Measurements from ENCODE around the gene ELOVL7. TPM values are rescaled to one million over a fixed set of nuclear protein-coding genes. Genes with fewer than 3 reads are reported as not detected.
"Not testable (repeated sequence)": the region's sequence is repeated elsewhere in the genome, so short reads cannot be mapped to it uniquely, and the experiment has no call there.

ELOVL7 gene
- total RNA-seq = not detected

DNA sequence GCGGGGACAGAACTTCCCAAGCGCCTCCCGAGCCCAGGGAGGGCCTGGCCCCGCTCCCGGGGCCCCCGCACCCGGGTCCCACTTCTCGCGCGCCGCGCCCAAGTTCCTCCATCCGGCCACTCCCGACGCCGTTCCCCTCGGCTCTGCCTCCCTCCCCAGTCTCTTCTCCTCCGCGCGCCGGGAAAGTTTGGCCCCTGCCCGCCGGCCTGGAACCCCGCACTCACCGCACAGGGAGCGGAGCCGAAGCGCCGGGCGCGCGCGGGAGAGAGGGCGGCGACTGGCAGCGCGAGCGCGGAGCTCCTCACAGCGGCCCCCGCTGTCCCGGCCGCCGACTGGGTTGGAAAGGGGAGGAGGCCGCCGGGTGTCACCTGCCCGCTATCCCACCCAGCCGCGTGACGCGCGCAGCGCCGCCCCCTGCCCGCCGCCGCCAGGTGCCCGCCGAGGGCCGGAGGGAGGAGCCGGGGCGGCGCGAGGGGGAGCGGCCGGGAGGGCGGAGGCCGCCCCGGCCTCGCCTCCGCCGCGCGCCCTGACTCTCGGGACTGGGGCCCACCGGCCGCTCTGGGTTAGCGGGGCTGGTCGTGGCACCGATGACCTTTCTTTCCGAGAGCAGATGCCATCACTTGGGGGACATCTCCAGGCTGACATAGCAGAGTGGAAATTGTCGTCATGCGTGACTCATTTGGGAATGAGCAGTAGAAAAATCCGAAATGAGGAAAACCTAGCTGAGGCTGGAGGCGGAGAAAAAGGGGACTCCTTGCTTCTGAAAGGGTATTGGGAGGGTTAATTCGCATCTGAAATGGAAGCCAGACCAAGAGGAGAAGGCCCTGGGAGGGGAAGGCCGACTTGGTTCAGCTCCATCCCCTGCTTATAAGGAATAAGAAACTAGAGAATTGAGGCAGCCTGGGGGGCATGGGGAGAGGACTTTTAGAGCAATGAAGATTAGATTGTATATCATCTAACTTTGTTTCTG, at the start of gene ELOVL7:
TSS of gene ELOVL7 (minus strand) at position 334 of the 970 bp plus-strand sequence. CDS start 56,872 bp downstream, outside the sequence.
- no peak for DNase-seq

DNA sequence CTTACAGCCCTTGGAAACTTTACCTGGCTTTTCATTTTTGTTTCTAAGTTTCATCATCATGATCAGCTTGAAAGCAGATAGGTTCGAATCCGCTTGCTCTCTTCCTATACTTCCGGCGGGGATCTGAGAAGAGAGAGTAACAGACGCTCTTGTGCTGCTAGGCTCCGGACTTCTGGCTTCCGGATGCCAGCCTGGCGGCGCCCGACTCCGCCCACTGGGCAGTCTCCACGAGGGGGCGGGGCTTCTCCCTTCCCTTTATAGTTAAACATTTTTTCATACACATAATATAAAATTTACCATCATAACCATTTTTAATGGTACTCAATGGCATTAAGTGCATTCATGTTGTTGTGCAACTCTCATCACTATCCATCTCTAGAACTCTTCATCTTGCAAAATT, 49.5 kb upstream of the ELOVL7 start:
- no peak for DNase-seq

DNA sequence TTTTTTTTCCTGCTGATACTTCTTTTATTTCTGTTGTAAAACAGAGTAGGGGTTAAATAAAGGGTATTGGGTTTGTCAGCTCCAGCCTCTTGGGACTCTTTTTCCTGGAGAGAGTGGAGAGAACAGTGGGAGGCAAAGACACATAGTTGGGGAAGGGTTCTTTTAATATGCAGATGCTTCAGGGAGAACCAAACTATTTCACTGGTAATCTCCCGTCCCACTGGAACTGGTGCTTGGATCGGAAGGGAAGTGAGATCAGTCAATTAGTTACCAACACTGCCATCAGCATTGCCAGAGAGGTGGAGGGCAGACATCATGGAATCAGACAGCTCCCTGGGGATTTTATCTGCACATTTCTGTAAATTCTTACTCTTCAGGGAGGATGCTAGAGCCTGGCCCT, 47.6 kb upstream of the ELOVL7 start:
- no peak for DNase-seq

DNA sequence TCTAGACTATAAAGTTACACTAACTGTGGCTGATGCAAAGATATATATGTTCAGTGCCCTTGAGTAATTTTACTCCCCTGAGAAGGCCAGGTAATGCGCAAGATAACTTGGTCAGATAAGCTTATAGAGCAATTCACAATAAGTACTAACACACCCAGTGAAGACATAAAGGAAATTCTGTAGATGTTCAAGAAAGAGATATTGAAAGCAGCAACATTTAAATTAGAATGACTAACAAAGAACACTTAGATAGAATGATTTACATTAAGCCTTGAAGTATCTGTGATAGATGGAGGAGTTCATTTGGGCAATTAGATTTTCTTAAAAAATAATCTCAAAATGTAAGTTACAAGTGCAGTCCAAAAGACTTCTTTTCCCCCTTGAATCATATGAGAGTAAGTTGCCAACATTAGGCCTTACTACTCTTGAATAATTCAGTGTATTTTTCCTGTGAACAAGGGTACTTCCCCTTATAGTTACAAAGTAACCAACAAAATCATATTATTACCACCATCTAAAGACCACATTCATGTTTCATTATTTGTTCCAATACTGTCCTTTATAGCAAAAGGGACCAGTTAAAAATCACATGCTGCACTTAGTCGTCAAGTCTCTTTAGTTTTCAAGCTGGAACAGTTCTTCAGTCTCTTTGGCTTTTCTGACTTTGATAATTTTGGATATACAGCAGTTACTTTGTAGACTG, 44.4 kb upstream of the ELOVL7 start:
- no peak for DNase-seq

DNA sequence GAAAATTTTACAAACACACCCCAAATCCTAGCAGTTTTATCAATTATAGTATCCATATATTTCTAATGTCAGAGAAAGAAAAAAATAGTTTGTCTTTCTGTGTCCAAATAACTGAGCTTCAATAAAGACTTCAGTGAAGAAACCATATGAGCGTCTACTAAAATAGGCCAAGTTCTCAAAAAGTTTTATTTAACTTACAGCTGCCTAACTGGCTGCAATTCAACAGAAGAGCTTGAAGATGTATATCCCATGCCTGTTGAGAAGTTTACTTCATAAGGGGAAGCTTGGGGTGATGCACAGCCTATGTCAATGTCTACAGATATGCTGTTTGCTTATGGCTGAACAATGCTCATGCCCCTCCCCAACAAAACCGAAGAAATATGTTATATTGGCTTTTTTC, 43.7 kb upstream of the ELOVL7 start:
- no peak for DNase-seq

DNA sequence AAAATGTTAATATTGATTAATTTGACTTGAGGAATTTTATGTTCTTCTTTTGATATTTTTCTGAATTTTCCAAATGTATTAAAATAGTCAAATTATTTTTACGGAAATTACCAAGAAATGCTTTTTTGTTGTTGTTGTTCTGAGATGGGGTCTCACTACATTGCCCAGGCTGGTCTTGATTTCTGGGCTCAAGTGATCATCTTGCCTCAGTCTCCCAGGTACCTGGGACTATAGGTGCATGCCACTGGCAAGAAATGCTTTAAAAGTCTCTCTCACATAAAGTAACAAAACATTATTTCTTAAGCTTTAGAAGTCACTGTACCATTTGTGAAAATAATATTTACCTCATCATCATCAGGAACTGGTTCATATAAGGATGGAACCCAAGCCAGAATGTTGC, 43.0 kb upstream of the ELOVL7 start:
- DNase-seq = no peak

DNA sequence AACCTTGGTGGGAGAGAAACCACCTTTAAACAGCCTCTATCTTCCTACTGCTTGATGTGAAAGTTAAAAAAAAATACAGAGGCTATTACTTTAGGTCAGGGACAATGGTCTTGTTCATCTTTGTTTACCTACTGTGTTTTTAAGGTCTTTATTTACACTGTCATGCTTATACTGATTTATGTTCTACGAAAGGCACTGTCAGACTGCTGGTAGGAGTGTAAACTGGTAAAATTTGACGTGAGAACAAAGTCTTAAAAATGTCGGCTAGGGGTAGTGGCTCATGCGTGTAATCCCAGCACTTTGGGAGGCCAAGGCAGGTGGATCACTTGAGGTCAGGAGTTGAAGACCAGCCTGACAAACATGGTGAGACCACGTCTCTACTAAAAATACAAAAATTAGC, 42.1 kb upstream of the ELOVL7 start:
- no peak for DNase-seq

DNA sequence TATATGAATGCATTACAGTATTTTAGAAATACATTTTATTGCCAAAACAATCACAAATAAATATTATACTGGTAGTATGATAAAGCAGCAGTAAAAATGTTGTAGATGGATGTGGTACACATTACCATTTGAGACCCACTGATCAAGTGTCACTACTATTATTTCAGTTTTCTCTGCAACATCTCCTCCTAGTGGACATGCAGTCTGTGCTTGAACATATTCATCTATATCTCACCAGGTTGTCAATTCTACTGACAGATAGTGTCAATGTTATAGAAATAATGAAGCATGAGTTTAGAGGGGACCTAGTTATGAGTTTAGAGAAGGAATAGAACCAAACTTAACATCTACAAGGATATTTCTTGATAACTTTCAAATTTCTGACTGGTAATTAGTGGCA, 39.2 kb upstream of the ELOVL7 start:
- DNase-seq = no peak

DNA sequence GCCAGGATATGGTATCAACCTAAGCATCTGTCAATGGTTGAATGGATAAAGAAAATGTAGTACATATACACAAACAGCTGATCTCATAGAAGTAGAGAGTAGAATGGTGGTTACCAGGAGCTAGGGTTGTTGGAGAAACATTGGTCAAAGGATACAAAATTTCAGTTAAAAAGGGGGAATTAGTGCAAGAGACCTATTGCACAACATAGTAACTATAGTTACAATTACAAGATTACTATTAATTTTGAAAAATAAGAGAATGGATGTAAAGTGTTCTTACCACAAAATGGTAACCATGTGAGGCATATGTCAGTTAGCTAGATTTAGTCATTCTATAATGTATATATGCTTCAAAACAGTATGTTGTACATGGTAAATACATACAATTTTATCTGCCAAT, 28.8 kb upstream of the ELOVL7 start:
- no peak for DNase-seq

DNA sequence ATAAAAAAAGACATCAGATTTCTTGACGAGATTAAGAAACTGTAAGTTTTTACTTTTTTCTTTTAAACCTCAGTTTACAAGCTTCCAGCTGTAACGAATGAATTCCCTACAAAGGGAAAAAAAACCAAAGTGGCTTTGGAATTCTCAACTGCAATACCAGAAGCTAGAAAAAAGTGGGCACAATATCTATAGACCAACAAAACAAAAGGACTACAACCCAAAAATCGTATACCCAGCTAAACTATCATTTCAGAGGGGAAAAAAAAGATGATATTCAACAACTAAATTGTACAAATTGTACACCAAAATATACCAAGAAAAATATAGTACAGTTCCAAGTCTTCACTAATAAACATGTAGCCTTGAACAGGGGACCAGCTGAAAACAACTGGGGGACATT, 26.8 kb upstream of the ELOVL7 start:
- DNase-seq = no peak

DNA sequence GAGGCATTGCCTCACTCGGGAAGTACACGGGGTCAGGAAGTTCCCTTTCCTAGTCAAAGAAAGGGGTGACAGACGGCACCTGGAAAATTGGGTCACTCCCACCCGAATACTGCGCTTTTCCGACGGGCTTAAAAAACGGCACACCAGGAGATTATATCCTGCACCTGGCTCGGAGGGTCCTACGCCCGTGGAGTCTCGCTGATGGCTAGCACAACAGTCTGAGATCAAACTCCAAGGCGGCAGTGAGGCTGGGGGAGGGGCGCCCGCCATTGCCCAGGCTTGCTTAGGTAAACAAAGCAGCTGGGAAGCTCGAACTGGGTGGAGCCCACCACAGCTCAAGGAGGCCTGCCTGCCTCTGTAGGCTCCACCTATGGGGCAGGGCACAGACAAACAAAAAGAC, 16.5 kb upstream of the ELOVL7 start:
- not testable (repeated sequence) for DNase-seq

DNA sequence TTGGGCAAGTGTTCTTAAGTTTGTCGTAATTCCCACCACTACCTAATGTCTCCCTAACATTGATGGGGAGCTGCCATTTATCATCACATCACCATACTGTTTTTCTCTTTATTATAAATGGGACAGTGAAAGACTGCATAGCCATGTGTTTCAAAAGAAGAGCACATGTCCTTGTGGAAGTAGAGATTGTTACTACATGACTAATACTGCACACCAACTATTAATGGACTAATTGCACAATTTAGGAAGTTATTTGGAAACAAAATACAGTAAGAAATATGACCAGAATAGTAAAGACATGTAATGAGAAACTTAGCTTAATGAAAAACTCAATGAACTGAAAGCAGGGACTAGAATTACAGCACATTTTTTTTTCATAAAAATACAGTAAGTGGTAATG, 12.0 kb upstream of the ELOVL7 start:
- DNase-seq = no peak

DNA sequence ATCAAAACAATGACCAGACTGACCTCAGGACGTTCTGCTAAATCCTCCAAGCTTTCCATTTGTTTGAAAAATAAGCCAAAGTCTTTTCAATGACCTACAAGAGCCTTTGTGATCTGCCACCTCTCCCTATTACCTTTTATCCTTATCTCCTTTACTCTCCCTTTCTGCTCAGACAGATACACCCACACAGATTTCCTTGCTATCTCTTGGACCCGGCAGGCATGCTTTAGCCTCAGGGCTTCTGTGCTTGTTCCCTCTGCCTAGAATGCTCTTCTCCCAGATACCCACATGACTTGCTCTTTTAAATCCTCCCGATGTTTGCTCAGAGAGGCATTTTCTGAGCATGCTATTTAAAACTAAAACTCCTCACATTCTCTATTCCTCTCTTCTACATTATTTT, 8.9 kb upstream of the ELOVL7 start:
- DNase-seq = no peak

DNA sequence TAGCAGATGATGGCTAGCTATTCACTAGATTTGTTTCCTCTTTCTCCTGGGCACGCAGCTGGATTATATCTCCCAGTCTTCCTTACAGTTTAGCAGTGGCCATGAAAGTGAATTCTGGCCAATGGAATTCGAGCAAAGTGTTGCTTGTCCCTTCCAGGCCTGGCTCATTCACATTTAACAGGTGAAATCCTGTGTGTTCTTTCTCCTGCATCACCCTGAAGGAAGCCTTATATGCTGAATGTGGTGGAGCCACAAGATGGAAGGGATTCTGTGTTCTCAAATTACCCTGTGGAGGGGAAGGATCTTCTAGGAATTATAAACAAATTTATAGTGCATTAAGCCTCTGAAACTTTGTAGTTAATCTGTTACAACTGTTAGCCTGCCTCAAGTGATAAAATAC, 8.2 kb upstream of the ELOVL7 start:
- no peak for DNase-seq

DNA sequence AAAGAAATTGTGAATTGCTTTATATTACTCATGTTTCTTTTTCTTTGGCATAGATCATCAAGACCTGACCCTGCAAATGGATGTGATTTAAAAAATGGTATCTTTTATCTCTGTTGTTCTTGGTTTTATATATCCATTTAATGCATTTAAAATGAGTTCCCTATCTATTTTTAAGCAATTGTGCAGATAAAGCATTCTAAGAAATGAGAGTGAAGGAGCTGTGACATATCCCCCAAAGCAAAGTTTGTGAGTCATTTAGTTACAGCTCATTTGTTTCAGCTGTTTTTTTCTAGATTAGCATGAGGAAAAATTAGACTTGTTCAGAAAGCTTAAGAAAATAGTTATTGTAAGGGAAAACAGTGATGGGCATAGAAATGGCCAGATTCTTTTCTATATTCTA, 7.6 kb upstream of the ELOVL7 start:
- no peak for DNase-seq

DNA sequence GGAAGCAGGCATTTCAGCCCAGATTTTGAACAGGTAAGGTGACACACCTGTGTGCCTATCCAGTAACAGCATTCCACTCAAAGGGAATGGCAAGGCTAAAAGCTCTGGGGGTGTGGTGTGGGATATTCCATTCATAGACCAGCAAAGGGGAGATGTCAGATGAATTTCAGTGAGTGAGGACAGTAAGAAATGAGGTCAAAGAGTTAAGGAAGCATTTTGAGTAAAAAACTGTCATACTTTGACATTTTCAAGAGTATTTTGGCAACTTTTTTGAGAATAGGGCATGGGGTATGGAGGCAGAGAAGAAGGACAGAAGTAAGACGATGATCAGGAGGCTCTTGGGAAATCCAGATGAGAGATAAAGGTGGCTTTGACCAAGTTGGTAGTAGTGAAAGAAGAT, 2.2 kb upstream of the ELOVL7 start:
- DNase-seq = no peak

DNA sequence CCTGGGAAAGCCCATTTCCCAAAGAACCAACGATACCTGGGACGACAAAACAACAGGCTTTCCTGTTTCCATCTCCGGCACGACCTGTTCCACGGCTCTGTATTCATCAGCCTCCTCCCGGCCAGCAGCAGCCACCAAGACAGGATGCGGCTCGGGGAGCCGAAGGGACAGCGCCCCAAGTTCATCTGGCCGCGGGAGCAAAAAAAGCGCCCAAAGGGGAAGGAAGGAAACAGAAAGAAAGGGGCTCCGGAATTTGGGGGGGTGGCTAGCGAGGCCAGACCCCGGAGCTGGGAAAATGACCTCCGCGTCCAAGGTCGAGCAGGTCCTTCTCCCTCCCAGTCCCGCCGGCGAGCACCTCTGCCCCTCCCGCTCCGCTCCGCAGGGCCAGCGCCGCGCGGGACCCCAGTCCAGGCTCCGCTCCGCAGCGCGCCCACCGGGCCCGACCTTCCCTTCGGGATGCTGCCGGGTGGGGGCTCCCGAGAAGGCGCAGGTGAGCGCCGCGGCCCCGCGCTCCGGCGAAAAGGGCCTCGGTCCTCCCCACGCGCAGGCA, 608 bp downstream of the ELOVL7 start:
- no peak for DNase-seq

DNA sequence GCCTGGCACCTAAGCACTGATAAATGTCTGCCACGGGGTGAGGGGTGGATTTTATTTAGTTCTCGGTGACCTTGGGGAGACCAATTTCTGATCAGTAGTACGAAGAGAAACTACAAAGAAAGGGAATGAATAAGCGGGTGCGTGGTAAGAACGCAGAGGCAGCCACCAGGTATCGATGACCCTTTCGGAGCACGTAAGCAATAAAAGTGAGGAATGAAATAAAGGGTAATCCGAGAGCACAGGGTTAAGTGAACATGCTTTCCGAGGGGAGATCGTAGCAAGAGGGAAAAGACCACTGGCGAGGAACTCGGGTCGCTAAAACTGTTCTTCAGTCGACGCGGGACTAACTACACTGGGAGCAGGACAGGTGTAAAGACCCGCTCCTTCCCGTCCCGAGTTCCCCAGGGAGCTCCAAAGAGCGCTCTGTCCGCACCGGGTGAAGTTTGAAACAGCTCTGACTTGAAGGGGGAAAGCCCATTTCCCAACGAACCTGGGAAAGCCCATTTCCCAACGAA, 1.1 kb downstream of the ELOVL7 start:
- no peak for DNase-seq

DNA sequence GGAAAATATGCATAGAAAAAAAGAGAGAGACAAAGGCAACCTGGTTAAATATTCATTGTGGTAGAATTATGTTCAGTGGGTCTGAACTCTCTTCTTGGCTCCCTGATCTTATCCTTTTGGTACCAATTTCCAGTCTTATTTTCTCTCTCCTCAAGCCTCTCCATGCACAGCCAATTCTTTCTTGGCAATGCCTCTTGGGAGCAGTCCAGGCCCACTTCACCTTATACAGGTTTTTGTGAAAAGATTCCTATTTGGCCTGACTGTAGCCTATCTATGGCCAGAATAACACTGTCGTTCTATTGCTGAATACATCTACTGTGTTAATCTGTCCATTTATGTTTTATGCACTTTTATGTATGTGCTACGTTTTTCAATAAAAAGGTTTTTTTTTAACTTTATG, 2.7 kb downstream of the ELOVL7 start:
- no peak for DNase-seq

DNA sequence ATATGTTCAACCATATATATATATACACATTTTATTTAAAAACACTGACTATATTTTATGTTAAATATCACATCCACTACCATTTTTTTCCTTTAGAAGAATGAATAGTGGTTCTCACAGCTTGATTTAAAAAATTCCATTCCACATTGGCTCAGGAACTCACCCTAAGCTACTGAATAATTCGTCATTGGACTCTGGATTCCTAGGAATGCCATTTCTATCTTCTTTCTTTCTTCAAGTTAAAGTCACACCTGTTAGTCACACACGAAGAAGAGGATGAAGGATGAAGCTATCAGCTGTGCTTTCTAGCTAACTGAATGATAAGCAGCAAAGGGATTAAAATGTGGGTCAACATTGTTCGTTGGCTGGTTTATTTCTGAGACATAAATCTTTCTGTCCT, 7.9 kb downstream of the ELOVL7 start:
- DNase-seq = no peak

DNA sequence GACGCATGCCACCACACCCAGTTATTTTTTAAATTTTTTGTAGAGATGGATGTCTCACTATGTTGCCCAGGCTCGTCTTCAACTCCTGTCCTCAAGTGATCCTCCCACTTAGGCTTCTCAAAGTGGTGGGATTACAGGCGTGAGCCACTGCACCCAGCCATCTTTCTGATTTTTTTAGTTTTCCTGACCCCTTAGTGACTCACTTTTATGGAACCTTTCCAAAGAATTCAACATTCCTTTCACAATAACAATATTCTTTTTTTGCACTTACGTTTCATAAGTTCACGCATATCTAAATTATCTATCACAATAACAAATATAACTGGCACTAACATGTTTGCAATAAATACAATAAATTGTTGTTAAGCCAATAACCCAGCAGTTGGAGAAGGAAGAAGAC, 8.5 kb downstream of the ELOVL7 start:
- DNase-seq = no peak

DNA sequence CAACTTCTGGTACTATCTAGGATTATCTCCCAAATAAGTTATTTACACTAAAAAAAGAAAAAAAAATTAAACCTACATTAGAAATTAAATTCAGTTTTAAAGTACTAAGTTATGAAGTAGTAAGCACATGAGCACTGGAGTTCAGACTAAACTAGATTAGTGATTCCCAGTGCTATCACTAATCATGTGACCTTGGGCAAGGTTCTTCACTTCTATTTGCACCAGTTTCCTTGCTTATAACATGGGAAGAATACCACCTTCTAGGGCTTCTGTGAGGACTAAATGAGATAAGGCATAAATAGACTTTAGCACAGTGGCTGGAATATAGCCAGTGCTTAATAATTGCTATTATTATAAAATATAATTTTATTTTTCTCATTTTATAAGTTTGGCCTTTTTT, 10.5 kb downstream of the ELOVL7 start:
- no peak for DNase-seq

DNA sequence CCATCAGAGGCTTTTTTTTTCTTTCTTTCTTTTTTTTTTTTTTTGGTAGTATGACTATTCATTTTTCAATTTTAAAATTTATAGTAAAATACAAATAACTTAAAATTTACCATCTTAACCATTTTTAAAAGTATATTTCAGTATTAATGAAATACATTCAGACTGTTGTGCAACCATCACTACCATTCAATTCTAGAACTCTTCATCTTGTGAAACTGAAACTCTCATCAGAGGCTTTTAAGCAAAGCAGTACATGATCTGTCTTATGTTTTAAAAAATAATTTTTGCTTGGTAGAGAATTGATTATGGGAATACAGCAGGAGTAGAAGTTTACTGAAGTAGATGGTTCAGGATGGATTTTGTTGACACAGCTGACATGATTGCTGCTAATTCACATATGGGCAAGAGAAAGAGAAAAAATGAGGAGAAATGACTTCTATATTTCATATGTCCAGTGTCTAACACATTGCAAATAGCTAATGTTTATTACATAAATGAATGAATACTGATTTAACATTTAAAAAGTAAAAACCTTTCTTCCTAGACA, 13.4 kb downstream of the ELOVL7 start:
- DNase-seq = no peak
